Measurements from ENCODE around the gene MALAT1.

- no peak for TF ChIP-seq CTCF (IDR thresholded peaks at IDR 0.05 in 2 of 3, conservative IDR thresholded peaks at IDR 0.05 in 1 of 3; ENCODE audit: control insufficient read depth in 2 of 3, extremely low read depth in 1 of 3, insufficient read depth in 1 of 3, low read depth in 3 of 3, low read length in 3 of 3)
- no peak for TF ChIP-seq STAT3 (IDR thresholded peaks at IDR 0.05; ENCODE audit: low read depth, low read length)
- no peak for TF ChIP-seq ETV6 (conservative IDR thresholded peaks at IDR 0.05 in 1 of 2, IDR thresholded peaks at IDR 0.05 in 1 of 2; ENCODE audit: borderline replicate concordance in 1 of 2, low read depth in 1 of 2)
- no peak for TF ChIP-seq TCF7 (IDR thresholded peaks at IDR 0.05; ENCODE audit: borderline replicate concordance)
- no peak for TF ChIP-seq EZH2 (IDR thresholded peaks at IDR 0.05; ENCODE audit: borderline replicate concordance, control insufficient read depth, low read depth, low read length)
- TF ChIP-seq POLR2A (IDR thresholded peaks at IDR 0.05; ENCODE audit: low read depth, low read length), result peak; percentile 74
- no peak; the same call in none of the 2 replicates for TF ChIP-seq USF2 (IDR thresholded peaks at IDR 0.05; ENCODE audit: borderline replicate concordance, low read depth, low read length)
- no peak for TF ChIP-seq FOXM1 (IDR thresholded peaks at IDR 0.05; ENCODE audit: low read depth, low read length)
- peak; percentile 69 for TF ChIP-seq SIN3A (IDR thresholded peaks at IDR 0.05; ENCODE audit: low read depth, low read length)
- no peak for TF ChIP-seq SUZ12 (IDR thresholded peaks at IDR 0.05; ENCODE audit: unreplicated experiment)
- TF ChIP-seq HDAC2 (IDR thresholded peaks at IDR 0.05), result no peak
Measured at GRCh38 chr11:65524741-65525545, 26.1 kb downstream of the MALAT1 start, which contains the start of gene SCYL1.

Data from GM12878 (cell line).